H1 (cell line): Measurements from ENCODE around the gene USH2A. TPM values are rescaled to one million over a fixed set of nuclear protein-coding genes. Genes with fewer than 3 reads are reported as not detected.

Experiments
- CTCF ChIA-PET: fragments of 300-600 bp; sonication (Branson Sonifier 250); formaldehyde crosslinking; loops from one replicate; lab custom pipeline; 2021; ENCODE audit not compliant: partially characterized antibody; lab: Charles Lee
- POLR2A ChIA-PET: fragments of 300-600 bp; sonication (Branson Sonifier 250); formaldehyde crosslinking; loops from one replicate; lab custom pipeline; 2021; ENCODE audit warnings: inconsistent platforms; ENCODE audit not compliant: partially characterized antibody; lab: Charles Lee
- DNase-seq, 2 experiments: peaks; one replicate each; pipeline versions ENCODE4 v3.0.0 to v3.0.0-alpha.2; 2010 to 2022; ENCODE audit warnings: low spot score in 2 of 2, low read depth in 1 of 2, mixed read lengths in 1 of 2
- FAIRE-seq: peaks from 2 replicates; lab custom pipeline; 2011; peaks lifted over from hg19 to GRCh38; lab: Jason Lieb, UNC
- H2AFZ ChIP-seq: 2 replicates; pipeline ENCODE4 v1.8.1; 2012; ENCODE audit warnings: low read length, inconsistent platforms
- H2AK5ac ChIP-seq: 2 replicates; pipeline ENCODE4 v1.6.1; 2013; ENCODE audit warnings: low read depth, low read length
- H2BK120ac ChIP-seq: replicated peaks from 2 replicates; pipeline ENCODE3; 2013; ENCODE audit warnings: low read depth, low read length, inconsistent platforms
- H2BK12ac ChIP-seq: 2 replicates; pipeline ENCODE4 v1.6.1; 2013; ENCODE audit warnings: low read depth, low read length
- H2BK15ac ChIP-seq: 2 replicates; pipeline ENCODE4 v1.6.1; 2013; ENCODE audit warnings: low read length
- H2BK20ac ChIP-seq: 2 replicates; pipeline ENCODE4 v1.6.1; 2013; ENCODE audit warnings: low read length
- H2BK5ac ChIP-seq: 2 replicates; pipeline ENCODE4 v1.6.1; 2013; ENCODE audit warnings: low read depth, low read length
- H3K14ac ChIP-seq: 2 replicates; pipeline ENCODE4 v1.6.1; 2013; ENCODE audit warnings: inconsistent platforms; ENCODE audit not compliant: insufficient read length
- H3K18ac ChIP-seq: 2 replicates; pipeline ENCODE4 v1.6.1; 2013; ENCODE audit warnings: low read length; ENCODE audit errors: extremely low read depth
- H3K23ac ChIP-seq: 2 replicates; pipeline ENCODE4 v1.6.1; 2013; ENCODE audit warnings: inconsistent platforms; ENCODE audit not compliant: insufficient read length
- H3K23me2 ChIP-seq: 2 replicates; pipeline ENCODE4 v1.6.1; 2013; ENCODE audit warnings: low read depth, low read length
- H3K27ac ChIP-seq: 2 replicates; pipeline ENCODE4 v1.6.1; 2011; ENCODE audit warnings: low read depth, low read length, inconsistent platforms
- H3K27me3 ChIP-seq, 4 experiments: replicated peaks in 1 of 4; 1 replicate in 1 of 4; 2 replicates in 3 of 4; pipeline versions ENCODE4 v1.6.1 to v1.8.1; 2011 to 2013; ENCODE audit warnings: low read length in 3 of 4, mild to moderate bottlenecking in 3 of 4, inconsistent platforms in 2 of 4, mixed read lengths in 2 of 4, moderate library complexity in 1 of 4; ENCODE audit not compliant: control insufficient read depth in 3 of 4, insufficient read depth in 3 of 4; ENCODE audit errors: extremely low read depth in 1 of 4
- H3K36me3 ChIP-seq, 4 experiments: 2 replicates each; pipeline versions ENCODE4 v1.6.1 to v1.8.1; 2011 to 2013; ENCODE audit warnings: mild to moderate bottlenecking in 4 of 4, low read length in 3 of 4, moderate library complexity in 2 of 4, control low read depth in 1 of 4, inconsistent platforms in 1 of 4; ENCODE audit not compliant: insufficient read depth in 4 of 4, control insufficient read depth in 2 of 4
- H3K4ac ChIP-seq: replicated peaks from 2 replicates; pipeline ENCODE3; 2013; ENCODE audit warnings: low read length, low read depth, mixed read lengths, inconsistent platforms; ENCODE audit not compliant: insufficient read length
- H3K4me1 ChIP-seq, 4 experiments: replicated peaks in 1 of 4; 1 replicate in 1 of 4; 2 replicates in 3 of 4; pipeline versions ENCODE4 v1.6.1 to v1.8.1; 2011 to 2013; ENCODE audit warnings: low read length in 3 of 4, inconsistent platforms in 2 of 4, mixed read lengths in 1 of 4; ENCODE audit not compliant: insufficient read depth in 4 of 4, control insufficient read depth in 3 of 4
- H3K4me2 ChIP-seq, 2 experiments: 2 replicates each; pipeline versions ENCODE4 v1.6.1 to v1.8.1; 2011 to 2013; ENCODE audit warnings: low read depth in 2 of 2, low read length in 2 of 2, control low read depth in 1 of 2, inconsistent platforms in 1 of 2, mild to moderate bottlenecking in 1 of 2; ENCODE audit not compliant: insufficient read depth in 1 of 2
- H3K4me3 ChIP-seq, 4 experiments: fragments of 200-600, 300-600 bp in 1 of 4; sonication (generic), shearing (Covaris generic), sonication (Bioruptor Twin) in 1 of 4; 2 replicates each; pipeline versions ENCODE4 v1.5.1 to v1.8.1; 2011 to 2016; ENCODE audit warnings: low read length in 4 of 4, low read depth in 3 of 4, control low read depth in 2 of 4, inconsistent platforms in 2 of 4, mild to moderate bottlenecking in 2 of 4, mixed read lengths in 1 of 4, moderate library complexity in 1 of 4; ENCODE audit not compliant: insufficient read depth in 2 of 4; ENCODE audit errors: extremely low read depth in 1 of 4
- H3K56ac ChIP-seq: replicated peaks from 2 replicates; pipeline ENCODE3; 2013; ENCODE audit warnings: low read depth, mild to moderate bottlenecking, mixed read lengths, low read length, inconsistent platforms; ENCODE audit not compliant: insufficient read length
- H3K79me1 ChIP-seq: 2 replicates; pipeline ENCODE4 v1.6.1; 2013; ENCODE audit warnings: low read depth, low read length, control low read depth
- H3K79me2 ChIP-seq, 2 experiments: 2 replicates each; pipeline versions ENCODE4 v1.6.1 to v1.8.1; 2012 to 2013; ENCODE audit warnings: low read length in 2 of 2, mild to moderate bottlenecking in 2 of 2, inconsistent platforms in 1 of 2; ENCODE audit not compliant: insufficient read depth in 2 of 2, control insufficient read depth in 1 of 2
- H3K9ac ChIP-seq, 4 experiments: replicated peaks in 1 of 4; 1 replicate in 1 of 4; 2 replicates in 3 of 4; pipeline versions ENCODE4 v1.6.1 to v1.8.1; 2011 to 2013; ENCODE audit warnings: low read depth in 3 of 4, low read length in 3 of 4, control low read depth in 2 of 4, mild to moderate bottlenecking in 2 of 4, moderate library complexity in 2 of 4, inconsistent platforms in 1 of 4; ENCODE audit errors: extremely low read depth in 1 of 4
- H3K9me3 ChIP-seq, 2 experiments: 2 replicates each; pipeline versions ENCODE4 v1.6.1 to v1.8.1; 2012 to 2013; ENCODE audit warnings: mild to moderate bottlenecking in 2 of 2, moderate library complexity in 2 of 2, control low read depth in 1 of 2, inconsistent platforms in 1 of 2, low read depth in 1 of 2, low read length in 1 of 2, mixed read lengths in 1 of 2; ENCODE audit not compliant: insufficient read depth in 2 of 2
- H4K20me1 ChIP-seq, 2 experiments: replicated peaks in 1 of 2; 2 replicates each; pipeline versions ENCODE3 to v1.8.1; 2011 to 2013; ENCODE audit warnings: inconsistent platforms in 2 of 2, low read length in 2 of 2, mild to moderate bottlenecking in 1 of 2; ENCODE audit not compliant: insufficient read depth in 2 of 2, control insufficient read depth in 1 of 2
- H4K5ac ChIP-seq: 2 replicates; pipeline ENCODE4 v1.6.1; 2013; ENCODE audit warnings: low read length, low read depth, mixed read lengths, inconsistent platforms; ENCODE audit not compliant: insufficient read length
- H4K8ac ChIP-seq: 2 replicates; pipeline ENCODE4 v1.8.0; 2013; ENCODE audit warnings: mild to moderate bottlenecking, moderate library complexity, low read length, inconsistent platforms; ENCODE audit not compliant: insufficient read depth; ENCODE audit errors: extremely low read depth
- H4K91ac ChIP-seq: replicated peaks from 2 replicates; pipeline ENCODE3; 2013; ENCODE audit warnings: low read length, mixed read lengths, inconsistent platforms; ENCODE audit not compliant: insufficient read length
- CHD1 ChIP-seq: IDR thresholded peaks from 2 replicates; pipeline ENCODE4 v1.6.1; 2012; ENCODE audit warnings: low read depth, low read length, improper control_type of control experiment
- EP300 ChIP-seq, 2 experiments: IDR thresholded peaks; 1 replicate in 1 of 2; 2 replicates in 1 of 2; pipeline ENCODE4 v1.6.1; 2011 to 2012; ENCODE audit warnings: low read depth in 2 of 2, low read length in 2 of 2, mild to moderate bottlenecking in 2 of 2, borderline replicate concordance in 1 of 2, inconsistent platforms in 1 of 2, moderate library complexity in 1 of 2
- POLR2AphosphoS5 ChIP-seq: IDR thresholded peaks from 2 replicates; pipeline ENCODE4 v1.6.1; 2011; ENCODE audit warnings: low read depth, low read length
- POU5F1 ChIP-seq: IDR thresholded peaks from 2 replicates; pipeline ENCODE4 v1.6.1; 2011; ENCODE audit warnings: low read depth, mild to moderate bottlenecking, low read length, moderate library complexity
- WGBS, 2 experiments: shearing (Covaris generic) in 1 of 2; methylation state at CpG; one replicate each; pipeline versions ENCODE4 v1.1.6 to v1.1.7; 2013 to 2015; ENCODE audit warnings: low lambda C conversion rate in 2 of 2, mixed read lengths in 2 of 2, inconsistent platforms in 1 of 2, low coverage in 1 of 2, missing lambda C conversion rate in 1 of 2; ENCODE audit not compliant: insufficient replicate concordance in 2 of 2, insufficient coverage in 1 of 2, insufficient read length in 1 of 2; ENCODE audit errors: extremely low coverage in 1 of 2, missing lambda C conversion rate in 1 of 2; 5-methylcytosine and 5-hydroxymethylcytosine counted together
- polyA plus RNA-seq, 7 experiments: library from polyadenylated mRNA; depleted of rRNA in 3 of 7; stranded (reverse) in 5 of 7; unstranded in 2 of 7; fragments of >200 nt in 5 of 7; fragments of 200-250 nt in 2 of 7; gene quantifications; 1 replicate in 5 of 7; 2 replicates in 1 of 7; 4 replicates in 1 of 7; pipeline versions ENCODE4 v1.2.1 to v1.2.3, GENCODE V29; 2011 to 2013; ENCODE audit warnings: missing spikeins in 2 of 7, mixed read lengths in 2 of 7
- total RNA-seq: library from RNA; stranded (reverse); fragmentation: NEBNext Ultra II Directional; extraction: Animal tissue kit (Norgen Biotek cat#: 25700); gene quantifications from 2 replicates; pipeline ENCODE4 v1.2.1, GENCODE V29; 2021

Gene USH2A
- total and polyA plus RNA-seq, 2 of the 8 experiments (the other 6 are each of a cell fraction or from before 2014, with no cell fraction given): 0.02 to 0.17 TPM

- H3K23me2 ChIP-seq: no peaks in the 10 kb centered on the region
- WGBS, 2 experiments: 94% methylated on average over 4 of the region's 4 CpGs; no CpG with 5 or more reads in 1 of the 2 experiments
- H3K79me2 ChIP-seq: peaks cover 0 to 1% of the 10 kb centered on the region in 2 experiments; a peak in 1 of 4 replicates
- H4K5ac ChIP-seq: no peak overlapping the region
- CTCF ChIA-PET: interaction anchor here (0.8 kb wide), 1 partner anchor 10 kb away, joined by 4 read pairs; no protein-coding TSS in a partner anchor
- no peak overlapping the region for H2BK15ac ChIP-seq
- TF ChIP-seq POLR2AphosphoS5: no peak
- TF ChIP-seq POU5F1: no peak
- no peak for TF ChIP-seq EP300 (IDR thresholded peaks at IDR 0.05; ENCODE audit: borderline replicate concordance in 1 of 2, low read depth in 2 of 2, low read length in 2 of 2)
- TF ChIP-seq CHD1: no peak
- TF ChIP-seq, all 59 proteins: peak for 0
- Histone ChIP-seq H2BK20ac (no peak overlapping the region), H3K4me1 (no peaks in the 10 kb centered on the region), H2AFZ (no peak overlapping the region), H3K23ac (no peak overlapping the region), H2BK5ac (no peak overlapping the region), H2AK5ac (no peak overlapping the region), H2BK12ac (no peak overlapping the region), H3K9ac (peak overlapping the region in 1 of 4 experiments; percentile 8; a peak in 1 of 7 replicates), H3K79me1 (no peaks in the 10 kb centered on the region; the same call in 1 of the 2 replicates), H3K9me3 (0 out of 4 replicates have a peak, but pooled peaks cover 0 to under 1% of the 10 kb centered on the region in 2 experiments), H3K27me3 (no peaks in the 10 kb centered on the region), H3K56ac (no peak overlapping the region), H4K8ac (no peak overlapping the region), H3K27ac (no peak overlapping the region), H3K18ac (no peak overlapping the region), H3K4me2 (no peak overlapping the region), H3K4me3 (no peak overlapping the region), H2BK120ac (no peak overlapping the region), H3K36me3 (peaks cover 0 to 32% (median 4%) of the 10 kb centered on the region in 4 experiments; a peak in 3 of 8 replicates), H3K4ac (no peak overlapping the region), H3K14ac (no peak overlapping the region), H4K91ac (no peak overlapping the region), H4K20me1 (no peaks in the 10 kb centered on the region)
- POLR2A ChIA-PET: no interaction called here
- DNase-seq (no peak), FAIRE-seq (no peak)
Measured at GRCh38 chr1:215589650-215590435, 833.4 kb downstream of the USH2A start.
